ENCODE measurements around the gene DIS3L2. TPM values are rescaled to one million over a fixed set of nuclear protein-coding genes. Genes with fewer than 3 reads are reported as not detected.
"Not testable (repeated sequence)": the region's sequence is repeated elsewhere in the genome, so short reads cannot be mapped to it uniquely, and the experiment has no call there.

Gene DIS3L2
- total RNA-seq, 2 experiments from 2014 or later = 25.7 to 30.9 TPM

DNA sequence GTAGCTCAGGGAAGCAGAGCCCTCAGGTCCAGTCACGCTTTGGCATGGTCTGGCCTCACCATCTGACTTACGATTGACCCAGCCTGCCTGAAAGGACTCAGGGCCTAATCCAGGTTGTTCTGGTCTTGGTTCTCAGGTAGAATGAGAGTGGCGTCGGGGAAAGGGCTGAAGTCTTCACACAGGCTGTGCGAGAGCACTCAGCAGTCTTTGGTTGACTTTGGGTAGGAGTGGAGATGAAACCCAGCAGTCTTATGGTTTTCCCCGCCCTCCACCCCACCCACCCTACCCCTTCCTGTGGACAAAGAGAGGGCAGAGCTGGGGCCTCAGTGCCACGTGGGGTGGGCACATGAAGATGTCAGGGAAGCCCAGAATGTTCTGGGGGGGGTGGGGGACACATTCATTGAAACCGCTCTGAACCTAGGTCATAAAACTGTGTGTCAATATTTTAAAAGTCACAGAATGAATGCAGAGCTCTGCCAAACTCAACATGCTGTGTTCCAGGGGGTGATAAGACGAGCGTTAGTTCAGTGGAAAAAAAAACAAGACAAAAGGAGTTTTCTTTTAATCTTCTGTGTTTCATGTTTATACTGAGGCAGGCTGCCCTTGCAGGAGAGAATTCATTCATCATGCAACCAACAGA, 358.4 kb downstream of the DIS3L2 start:
- no peaks in the 10 kb centered on the region for H3K27me3 Mint-ChIP-seq
- no peaks in the 10 kb centered on the region for H3K9me3 Mint-ChIP-seq
- peaks cover 79% of the 10 kb centered on the region for H3K4me1 Mint-ChIP-seq
- peak overlapping the region; percentile 93 for H3K27ac Mint-ChIP-seq
- H3K4me3 Mint-ChIP-seq = peak overlapping the region; percentile 10
- DNase-seq = no peak
- peaks cover 8% of the 10 kb centered on the region for H3K36me3 Mint-ChIP-seq

DNA sequence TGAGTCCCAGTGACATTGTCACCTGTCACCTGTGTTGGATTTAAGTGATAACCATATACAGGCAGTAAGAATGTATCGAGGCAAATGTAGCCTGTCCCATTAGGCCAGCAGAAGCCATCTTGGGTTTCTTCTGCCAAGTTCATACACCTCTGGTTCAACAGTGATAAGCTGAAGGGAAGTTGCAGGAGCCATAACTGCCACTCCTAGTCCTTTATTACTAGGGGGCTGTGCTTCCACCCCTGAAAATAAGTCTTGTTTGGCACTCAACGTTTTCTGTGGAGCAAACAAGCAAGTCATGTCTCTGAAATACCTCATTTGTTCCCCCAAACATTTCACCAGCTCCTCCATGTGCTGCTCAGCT, 358.9 kb downstream of the DIS3L2 start:
- no peak for DNase-seq
- H3K27me3 Mint-ChIP-seq = no peaks in the 10 kb centered on the region
- no peaks in the 10 kb centered on the region for H3K9me3 Mint-ChIP-seq
- H3K36me3 Mint-ChIP-seq = peaks cover 7% of the 10 kb centered on the region
- H3K4me3 Mint-ChIP-seq = no peak overlapping the region
- H3K4me1 Mint-ChIP-seq = peaks cover 74% of the 10 kb centered on the region
- H3K27ac Mint-ChIP-seq = peak overlapping the region; percentile 93

DNA sequence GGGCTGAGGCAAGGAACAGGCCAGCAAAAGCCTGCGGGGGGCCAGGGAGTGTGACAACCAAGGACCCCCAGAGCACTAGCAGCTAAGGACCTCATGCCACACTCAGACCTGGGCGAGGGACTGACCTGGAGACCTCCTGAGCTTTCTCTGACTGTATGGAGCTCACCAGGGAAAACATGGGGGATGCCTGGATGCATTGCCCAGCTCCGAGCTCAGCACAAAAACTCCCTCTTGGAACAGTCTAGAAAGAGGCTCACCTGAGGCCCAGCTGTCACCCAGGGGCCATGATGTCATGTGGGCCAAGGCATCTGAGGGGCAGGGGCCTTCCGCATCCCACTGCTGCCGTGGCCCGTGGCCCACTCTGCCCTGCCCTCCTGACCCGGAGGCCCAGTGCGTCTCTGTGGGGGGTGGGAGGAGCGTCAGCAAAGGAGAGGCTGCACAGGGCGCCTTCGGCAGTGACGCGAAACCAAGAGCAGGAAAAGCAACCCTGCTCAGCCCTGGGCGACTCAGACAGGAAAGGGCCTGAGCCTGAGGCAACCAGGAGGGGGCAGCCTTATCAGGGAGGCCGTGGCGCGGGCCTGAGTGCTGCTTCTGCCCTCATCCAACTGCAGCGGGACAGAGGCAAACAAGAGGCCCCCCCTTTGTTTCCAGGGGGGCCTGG, 359.8 kb downstream of the DIS3L2 start:
- DNase-seq = peak; percentile 80
- Mint-ChIP-seq H3K4me1 (peaks cover 66% of the 10 kb centered on the region), H3K36me3 (peaks cover 7% of the 10 kb centered on the region), H3K4me3 (peak overlapping the region; percentile 60), H3K27ac (peak overlapping the region; percentile 93), H3K9me3 (no peaks in the 10 kb centered on the region), H3K27me3 (no peaks in the 10 kb centered on the region)

DNA sequence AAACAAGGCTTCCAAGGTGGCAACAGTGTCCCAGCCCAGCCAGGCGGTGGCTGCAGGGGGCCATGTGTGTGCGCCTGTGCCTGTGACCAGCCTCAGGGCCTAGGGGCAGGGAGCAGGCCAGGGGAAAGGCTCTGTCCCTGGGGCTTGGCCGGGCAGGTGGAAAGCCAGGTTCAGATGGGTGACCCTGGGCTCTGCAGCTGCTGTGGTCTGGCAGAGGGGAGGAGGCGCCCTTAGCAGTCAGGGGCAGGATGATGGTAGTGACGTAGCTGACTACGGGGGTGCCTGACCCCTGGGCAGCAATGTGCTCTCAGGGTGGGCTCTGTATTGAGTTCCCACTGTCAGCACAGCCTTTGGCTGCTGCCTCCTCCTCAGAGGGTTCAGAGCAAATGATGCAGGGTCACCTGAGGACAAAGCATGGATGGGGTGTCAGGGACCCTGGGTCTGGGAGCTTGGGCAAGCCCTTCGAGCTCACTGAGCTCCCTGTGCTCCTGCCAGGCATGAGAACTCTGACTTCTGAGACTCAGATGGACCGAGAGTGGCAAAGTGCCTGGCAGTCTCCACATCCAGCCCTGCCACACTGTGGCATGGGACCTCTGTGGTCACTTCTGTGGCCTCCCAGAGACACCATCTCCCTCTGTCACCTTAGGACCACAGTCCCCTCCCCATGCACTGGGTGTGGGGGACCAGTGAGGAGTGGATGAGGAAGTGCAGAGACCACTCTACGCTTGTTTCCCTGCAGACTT, 360.5 kb downstream of the DIS3L2 start:
- DNase-seq = no peak
- H3K27ac Mint-ChIP-seq = peak overlapping the region; percentile 93
- H3K4me1 Mint-ChIP-seq = peaks cover 60% of the 10 kb centered on the region
- peak overlapping the region; percentile 60 for H3K4me3 Mint-ChIP-seq
- no peaks in the 10 kb centered on the region for H3K27me3 Mint-ChIP-seq
- no peaks in the 10 kb centered on the region for H3K9me3 Mint-ChIP-seq
- H3K36me3 Mint-ChIP-seq = peaks cover 7% of the 10 kb centered on the region

DNA sequence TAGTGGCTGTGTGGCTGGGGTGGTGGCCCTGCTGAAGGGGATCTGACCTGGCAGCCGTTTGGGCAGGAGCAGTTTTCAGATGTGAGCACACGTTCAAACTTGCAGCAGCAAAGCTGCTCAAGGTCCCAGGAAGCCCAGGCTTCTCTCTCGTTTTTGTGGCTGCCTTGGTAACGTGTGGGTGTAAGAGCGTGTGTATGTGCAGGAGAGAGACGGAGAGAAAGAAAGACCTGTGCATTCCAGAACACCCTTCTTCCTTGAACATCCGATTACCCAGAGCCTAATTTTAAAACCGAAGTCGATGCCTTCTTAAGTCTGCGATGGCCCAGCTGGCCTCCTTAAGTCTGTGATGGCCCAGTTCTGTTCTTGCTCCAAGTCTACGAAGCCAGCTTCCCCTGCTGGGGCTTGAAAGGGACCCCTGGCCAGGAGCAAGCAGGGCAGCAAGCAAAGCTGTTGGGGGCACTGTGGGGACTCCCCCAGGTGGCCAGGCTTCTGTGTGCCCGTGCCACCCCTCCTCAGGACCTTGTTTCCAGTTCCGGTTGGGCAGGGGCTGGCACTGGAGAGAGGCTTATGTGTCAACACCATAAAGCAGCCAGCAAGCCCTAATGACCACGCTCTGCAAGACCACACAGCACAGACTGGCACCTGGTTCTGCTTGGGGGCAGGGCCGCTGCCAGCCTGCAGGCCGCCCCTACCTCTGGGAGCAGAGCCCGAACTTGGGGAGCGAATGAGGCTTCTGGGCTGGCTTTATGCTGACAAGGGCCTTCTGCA, 361.2 kb downstream of the DIS3L2 start:
- Mint-ChIP-seq H3K36me3 (peaks cover 3% of the 10 kb centered on the region), H3K27me3 (no peaks in the 10 kb centered on the region), H3K27ac (peak overlapping the region; percentile 93), H3K4me1 (peaks cover 59% of the 10 kb centered on the region), H3K4me3 (peak overlapping the region; percentile 38), H3K9me3 (no peaks in the 10 kb centered on the region)
- peak; percentile 51 for DNase-seq

DNA sequence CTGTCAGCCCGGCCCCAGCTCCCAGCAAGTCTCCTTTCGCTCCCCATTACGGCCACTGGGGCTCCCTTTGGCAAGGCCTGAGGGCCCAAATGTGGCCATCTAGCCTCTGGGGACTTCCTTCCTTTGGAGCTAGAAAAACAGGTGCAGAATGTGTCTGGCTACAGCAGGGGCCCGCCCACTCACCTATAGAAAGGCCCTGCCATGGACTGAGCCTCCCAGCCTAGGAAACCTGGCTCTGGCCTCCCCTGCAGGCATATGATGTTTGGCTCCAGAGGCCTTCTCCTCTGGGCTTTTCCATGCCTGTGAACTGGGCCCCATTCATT, 361.8 kb downstream of the DIS3L2 start:
- peaks cover under 1% of the 10 kb centered on the region for H3K36me3 Mint-ChIP-seq
- no peak for DNase-seq
- no peak overlapping the region for H3K4me3 Mint-ChIP-seq
- H3K9me3 Mint-ChIP-seq = no peaks in the 10 kb centered on the region
- no peak overlapping the region for H3K27ac Mint-ChIP-seq
- H3K27me3 Mint-ChIP-seq = no peaks in the 10 kb centered on the region
- H3K4me1 Mint-ChIP-seq = peaks cover 58% of the 10 kb centered on the region

DNA sequence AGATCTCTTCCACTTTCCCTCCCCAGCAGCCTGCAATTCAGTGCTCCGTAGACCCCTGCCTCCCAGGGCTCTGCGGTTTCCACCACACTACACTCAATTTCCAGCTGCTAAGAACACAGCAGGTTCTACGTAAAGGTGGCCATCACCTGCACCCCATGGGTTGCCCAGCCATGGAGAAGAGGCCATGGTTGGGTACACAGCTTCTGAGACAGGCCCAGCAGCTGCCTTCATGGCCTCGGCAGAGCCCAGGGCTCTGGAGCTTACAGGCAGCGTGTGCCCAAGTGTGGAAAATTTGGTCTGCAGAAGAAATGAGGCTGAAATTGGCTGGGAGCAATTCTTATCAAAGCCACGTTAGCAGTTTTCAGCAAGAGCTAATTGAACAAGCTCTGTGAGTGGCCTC, 362.5 kb downstream of the DIS3L2 start:
- DNase-seq, H3K36me3 Mint-ChIP-seq, H3K27ac Mint-ChIP-seq, H3K4me3 Mint-ChIP-seq, H3K27me3 Mint-ChIP-seq, H3K9me3 Mint-ChIP-seq: not testable (repeated sequence)
- H3K4me1 Mint-ChIP-seq = peaks cover 51% of the 10 kb centered on the region

DNA sequence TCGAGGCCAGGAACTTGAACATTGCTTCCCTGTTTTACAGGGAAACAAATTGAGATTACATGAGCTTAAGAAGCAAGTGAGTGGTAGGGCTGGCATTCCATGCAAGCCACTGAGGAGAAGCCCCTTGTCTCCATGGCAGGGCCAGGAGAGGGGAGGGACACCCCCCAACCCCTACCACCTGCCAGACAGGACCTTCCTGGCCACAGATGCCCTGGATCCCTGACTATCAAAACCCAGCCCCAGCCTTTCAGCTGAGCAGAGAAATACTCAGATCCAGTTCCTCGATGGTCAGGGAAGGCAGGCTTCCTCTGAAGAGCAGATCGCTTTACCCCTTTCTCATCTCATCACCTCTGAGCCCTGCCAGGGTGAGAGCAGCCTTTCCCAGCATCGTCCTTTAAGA, 363.3 kb downstream of the DIS3L2 start:
- Mint-ChIP-seq H3K4me3 (no peak overlapping the region), H3K4me1 (peaks cover 44% of the 10 kb centered on the region), H3K27ac (no peak overlapping the region), H3K36me3 (no peaks in the 10 kb centered on the region), H3K9me3 (no peaks in the 10 kb centered on the region), H3K27me3 (no peaks in the 10 kb centered on the region)
- no peak for DNase-seq

DNA sequence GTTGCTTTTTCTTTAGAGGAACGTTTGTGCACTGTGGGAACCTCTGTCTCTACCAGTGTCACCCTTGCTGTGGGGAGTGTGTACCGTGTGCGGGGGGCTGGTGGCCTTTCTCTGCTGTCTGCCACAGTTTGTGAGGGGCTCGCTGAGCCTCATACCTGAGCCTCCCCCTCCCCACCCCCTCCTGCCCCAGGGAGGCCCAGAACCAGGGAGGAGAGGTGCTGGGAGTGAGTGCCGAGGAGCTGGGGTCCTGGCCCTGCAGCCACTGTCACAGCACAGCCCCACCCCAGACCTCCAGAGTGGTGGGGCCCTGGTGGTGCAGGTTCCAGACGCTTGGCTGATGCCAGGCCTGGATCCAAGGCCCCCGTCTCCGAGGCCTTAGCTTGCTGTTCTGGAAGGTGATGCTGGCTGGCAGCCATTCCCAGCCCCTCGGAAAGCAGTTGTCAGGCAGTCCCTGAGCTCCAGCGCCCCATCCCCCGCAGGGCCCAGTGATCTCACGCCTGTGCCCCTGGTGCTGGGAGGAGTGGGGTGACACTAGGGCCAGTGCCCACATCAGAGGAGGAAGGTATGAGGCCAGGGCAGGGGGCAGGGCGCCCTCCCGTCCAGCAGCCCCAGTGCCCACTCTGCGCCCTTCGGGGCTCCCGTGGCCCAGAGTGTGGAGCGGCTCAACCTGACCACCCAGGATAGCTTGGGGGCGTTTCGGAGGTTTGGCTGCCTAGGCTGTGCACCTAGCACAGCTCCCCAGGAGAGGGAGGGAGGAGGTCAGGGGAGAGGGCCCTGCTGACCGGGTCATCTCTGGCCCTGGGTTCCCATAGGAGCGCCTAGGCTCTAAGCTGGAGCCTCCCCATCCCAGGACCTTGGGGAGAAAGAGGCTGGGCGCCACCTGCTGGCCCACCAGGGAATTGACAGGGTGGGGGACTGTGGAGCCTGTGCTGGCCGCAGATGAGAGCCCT, 364.1 kb downstream of the DIS3L2 start:
- no peaks in the 10 kb centered on the region for H3K9me3 Mint-ChIP-seq
- H3K36me3 Mint-ChIP-seq = no peaks in the 10 kb centered on the region

DNA sequence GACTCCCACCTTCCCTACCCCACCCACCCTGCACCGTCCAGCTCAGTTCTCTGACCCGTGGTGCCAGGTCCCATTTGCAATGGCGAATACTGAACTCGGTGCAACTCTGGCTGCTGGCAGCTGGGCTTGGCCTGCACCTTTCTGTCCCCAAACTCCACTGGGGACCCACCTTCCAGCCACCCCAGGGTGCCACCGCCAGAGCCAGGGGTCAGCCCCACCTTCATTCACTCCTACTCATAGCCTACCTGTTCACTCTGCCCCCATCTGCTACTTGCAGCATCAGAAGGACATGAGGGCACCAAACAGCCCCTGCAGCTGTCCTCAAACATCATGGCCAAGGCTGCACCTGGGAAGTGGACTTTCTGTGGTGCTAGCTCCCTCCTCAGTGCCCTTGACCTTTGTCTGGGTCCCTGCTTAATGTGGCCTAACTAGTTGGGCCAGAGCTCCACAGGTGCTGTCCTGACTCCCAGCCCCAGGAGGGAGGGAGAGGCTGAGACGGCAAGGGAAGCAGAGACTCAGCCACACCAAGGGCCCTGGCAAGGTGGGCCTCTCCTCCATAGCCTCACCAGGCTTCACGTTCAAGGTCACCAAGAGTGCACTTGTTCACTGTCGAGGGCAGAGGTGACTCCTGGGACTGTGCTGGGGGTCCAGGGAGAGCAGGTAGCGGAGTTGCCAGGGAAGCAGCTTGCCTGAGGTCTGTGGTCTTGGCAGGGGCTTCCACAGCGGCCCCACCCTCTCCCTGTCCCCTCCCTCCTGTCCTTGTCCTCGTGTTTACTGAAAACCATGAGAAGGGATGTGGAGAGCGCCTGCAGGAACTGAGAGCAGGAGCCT, 365.0 kb downstream of the DIS3L2 start:
- not testable (repeated sequence) for H3K27me3 Mint-ChIP-seq, DNase-seq, H3K27ac Mint-ChIP-seq, H3K36me3 Mint-ChIP-seq, H3K9me3 Mint-ChIP-seq, H3K4me3 Mint-ChIP-seq
- peaks cover 27% of the 10 kb centered on the region for H3K4me1 Mint-ChIP-seq

More for the DNA sequence above, 364.1 kb downstream of the DIS3L2 start:
- no peaks in the 10 kb centered on the region for H3K27me3 Mint-ChIP-seq
- H3K4me3 Mint-ChIP-seq = no peak overlapping the region
- peaks cover 36% of the 10 kb centered on the region for H3K4me1 Mint-ChIP-seq
- peak; percentile 58 for DNase-seq
- no peak overlapping the region for H3K27ac Mint-ChIP-seq

DNA sequence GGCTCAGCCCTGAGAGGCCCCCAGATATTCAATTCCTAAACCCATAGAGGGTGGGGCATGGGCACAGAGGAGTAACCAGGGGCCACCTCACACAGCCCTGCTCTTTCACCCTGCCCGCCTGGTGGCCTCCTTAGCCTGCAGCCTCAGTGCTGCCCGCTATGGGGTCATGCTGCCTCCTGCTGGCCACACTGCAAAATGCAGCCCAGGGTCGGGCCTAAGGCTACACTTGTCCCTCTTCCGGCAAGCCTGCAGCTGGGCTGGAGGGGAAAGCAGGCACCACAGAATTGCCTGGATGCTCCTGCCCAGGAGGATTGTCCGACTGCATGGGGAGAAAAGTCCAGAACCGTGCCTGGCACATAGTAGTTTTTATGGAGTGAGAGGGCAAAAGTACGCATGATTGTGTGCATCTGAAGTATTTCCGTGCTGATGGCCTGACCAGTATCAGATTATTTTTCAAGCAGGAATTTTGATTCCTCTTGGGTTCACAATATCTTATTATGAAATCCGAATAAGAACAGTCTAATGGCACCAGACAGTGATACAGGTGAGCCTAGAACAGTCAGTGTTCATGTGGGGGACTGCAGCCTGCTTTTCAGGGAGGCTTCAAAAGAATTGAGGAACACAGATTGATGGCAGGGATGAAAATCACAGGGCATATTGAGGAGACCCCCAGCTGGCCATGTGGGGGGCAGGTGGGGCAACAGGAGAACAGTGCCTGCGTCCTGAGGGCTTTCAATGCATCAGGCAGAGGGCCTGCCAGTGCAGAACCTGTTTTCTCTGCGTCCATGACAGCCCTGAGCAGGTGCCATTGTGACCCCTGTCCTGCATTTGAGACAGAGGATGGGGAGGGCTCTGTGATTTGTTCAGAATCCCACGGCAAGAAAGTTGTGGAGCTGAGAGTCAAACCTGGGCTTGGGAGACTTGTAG, 365.9 kb downstream of the DIS3L2 start:
- no peak overlapping the region for H3K4me3 Mint-ChIP-seq
- DNase-seq = peak; percentile 85
- H3K27me3 Mint-ChIP-seq = no peaks in the 10 kb centered on the region
- no peak overlapping the region for H3K27ac Mint-ChIP-seq
- peaks cover 20% of the 10 kb centered on the region for H3K4me1 Mint-ChIP-seq
- no peaks in the 10 kb centered on the region for H3K9me3 Mint-ChIP-seq
- no peaks in the 10 kb centered on the region for H3K36me3 Mint-ChIP-seq

DNA sequence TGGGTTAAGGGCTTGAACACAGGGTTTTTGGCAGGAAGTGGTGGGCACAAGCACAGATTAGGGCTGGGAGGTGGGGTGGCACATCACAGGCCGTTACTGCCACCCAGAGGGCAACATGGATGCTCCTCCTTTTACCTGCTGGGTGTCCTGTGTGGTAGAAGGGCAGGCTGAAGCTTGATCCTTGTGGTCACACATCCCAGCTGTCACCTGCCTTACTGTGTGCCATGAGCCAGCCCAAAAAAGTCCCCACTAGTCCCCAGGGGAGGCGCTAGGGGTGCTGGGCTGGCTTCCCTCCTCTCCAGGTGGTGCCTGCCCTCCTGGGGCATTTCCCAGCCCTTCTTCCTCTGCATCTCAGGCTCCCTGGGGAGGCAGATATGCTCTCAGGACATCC, 366.5 kb downstream of the DIS3L2 start:
- no peaks in the 10 kb centered on the region for H3K9me3 Mint-ChIP-seq
- no peak for DNase-seq
- no peak overlapping the region for H3K4me3 Mint-ChIP-seq
- no peaks in the 10 kb centered on the region for H3K27me3 Mint-ChIP-seq
- H3K4me1 Mint-ChIP-seq = peaks cover 13% of the 10 kb centered on the region
- no peaks in the 10 kb centered on the region for H3K36me3 Mint-ChIP-seq
- no peak overlapping the region for H3K27ac Mint-ChIP-seq

All from activated naive CD8-positive, alpha-beta T cell treated with anti-CD3 and anti-CD28 coated beads for 36 hours (primary cell).